ENCODE data around the gene LAYN. TPM values are rescaled to one million over a fixed set of nuclear protein-coding genes. Genes with fewer than 3 reads are reported as not detected.
A peak's percentile ranks its signal among the peaks of the same experiment; 100 is the strongest.

Gene LAYN
- total RNA-seq, 1 donor from 2014 or later: 4.4 TPM

GRCh38 chr11:111561791-111562325 is 21.3 kb downstream of the LAYN start:
- no peak for DNase-seq

- DNase-seq: no peak
Measured at GRCh38 chr11:111562692-111563389, 22.3 kb downstream of the LAYN start.

- DNase-seq: peak; percentile 7
Measured at GRCh38 chr11:111565114-111565720, 24.7 kb downstream of the LAYN start.

GRCh38 chr11:111566324-111566723 is 25.8 kb downstream of the LAYN start:
- DNase-seq: no peak

GRCh38 chr11:111569476-111569875 is 29.0 kb downstream of the LAYN start:
- DNase-seq: no peak

GRCh38 chr11:111570796-111571195 is 30.3 kb downstream of the LAYN start:
- no peak for DNase-seq

- no peak for DNase-seq
Measured at GRCh38 chr11:111571829-111572501, 31.4 kb downstream of the LAYN start.

- no peak for DNase-seq
Measured at GRCh38 chr11:111572581-111572980, 32.1 kb downstream of the LAYN start.

- DNase-seq: no peak
Measured at GRCh38 chr11:111573821-111574249, 33.3 kb downstream of the LAYN start.

- DNase-seq: no peak
Measured at GRCh38 chr11:111574373-111575225, 34.1 kb downstream of the LAYN start.

- no peak for DNase-seq
Measured at GRCh38 chr11:111575740-111576139, 35.2 kb downstream of the LAYN start.

GRCh38 chr11:111577821-111578220 is 37.3 kb downstream of the LAYN start:
- no peak for DNase-seq

- DNase-seq: no peak
Measured at GRCh38 chr11:111581341-111581740, 40.8 kb downstream of the LAYN start.

GRCh38 chr11:111582163-111582562 is 41.6 kb downstream of the LAYN start:
- DNase-seq: no peak

- no peak for DNase-seq
Measured at GRCh38 chr11:111582881-111583280, 42.4 kb downstream of the LAYN start.

- no peak for DNase-seq
Measured at GRCh38 chr11:111585371-111585770, 44.9 kb downstream of the LAYN start.

GRCh38 chr11:111586388-111586831 is 45.9 kb downstream of the LAYN start:
- DNase-seq: no peak

GRCh38 chr11:111589114-111589513 is 48.6 kb downstream of the LAYN start:
- no peak for DNase-seq

GRCh38 chr11:111589886-111590499 is 49.5 kb downstream of the LAYN start:
- no peak for DNase-seq

GRCh38 chr11:111591187-111591960 is 50.9 kb downstream of the LAYN start:
- no peak for DNase-seq

GRCh38 chr11:111592491-111592890 is 52.0 kb downstream of the LAYN start:
- DNase-seq: no peak
